Measurements from ENCODE around the gene ABCB11.
"Not testable (repeated sequence)": the region's sequence is repeated elsewhere in the genome, so short reads cannot be mapped to it uniquely, and the experiment has no call there.

The ABCB11 gene

GRCh38 chr2:169066897-169067296, 35.8 kb upstream of the ABCB11 start:
- Histone ChIP-seq H3K4me1 (ENCODE audit: control insufficient read depth in 1 of 2, insufficient read depth in 2 of 2, low read length in 2 of 2) (no peaks in the 10 kb centered on the region), H3K9me3 (ENCODE audit: control insufficient read depth in 1 of 2, low read length in 2 of 2) (no peaks in the 10 kb centered on the region), H3K4me3 (ENCODE audit: low read depth in 1 of 2, low read length in 2 of 2) (no peak overlapping the region), H3K9ac (ENCODE audit: low read depth in 1 of 2, low read length in 2 of 2) (no peak overlapping the region), H3K27ac (ENCODE audit: low read depth, low read length) (no peak overlapping the region), H3K27me3 (ENCODE audit: control insufficient read depth in 1 of 2, insufficient read depth in 2 of 2, low read length in 2 of 2) (peaks cover 0 to 7% of the 10 kb centered on the region in 2 donors), H3K36me3 (ENCODE audit: control insufficient read depth in 1 of 2, insufficient read depth in 2 of 2, low read length in 2 of 2) (no peaks in the 10 kb centered on the region)

GRCh38 chr2:169065864-169066517, 34.9 kb upstream of the ABCB11 start:
- Histone ChIP-seq H3K36me3 (ENCODE audit: control insufficient read depth in 1 of 2, insufficient read depth in 2 of 2, low read length in 2 of 2) (no peaks in the 10 kb centered on the region), H3K27ac (ENCODE audit: low read depth, low read length) (no peak overlapping the region), H3K4me3 (ENCODE audit: low read depth in 1 of 2, low read length in 2 of 2) (no peak overlapping the region)

GRCh38 chr2:169065422-169065821, 34.3 kb upstream of the ABCB11 start:
- peaks cover 0 to 7% of the 10 kb centered on the region in 2 donors for H3K27me3 ChIP-seq (ENCODE audit: control insufficient read depth in 1 of 2, insufficient read depth in 2 of 2, low read length in 2 of 2)
- no peak overlapping the region for H3K9ac ChIP-seq (ENCODE audit: low read depth in 1 of 2, low read length in 2 of 2)
- no peak overlapping the region for H3K4me3 ChIP-seq (ENCODE audit: low read depth in 1 of 2, low read length in 2 of 2)
- no peaks in the 10 kb centered on the region for H3K36me3 ChIP-seq (ENCODE audit: control insufficient read depth in 1 of 2, insufficient read depth in 2 of 2, low read length in 2 of 2)
- H3K27ac ChIP-seq (ENCODE audit: low read depth, low read length): no peak overlapping the region
- H3K9me3 ChIP-seq (ENCODE audit: control insufficient read depth in 1 of 2, low read length in 2 of 2): no peaks in the 10 kb centered on the region
- H3K4me1 ChIP-seq (ENCODE audit: control insufficient read depth in 1 of 2, insufficient read depth in 2 of 2, low read length in 2 of 2): no peaks in the 10 kb centered on the region

More at GRCh38 chr2:169065864-169066517, 34.9 kb upstream of the ABCB11 start:
- Histone ChIP-seq H3K27me3 (ENCODE audit: control insufficient read depth in 1 of 2, insufficient read depth in 2 of 2, low read length in 2 of 2) (peaks cover 0 to 7% of the 10 kb centered on the region in 2 donors), H3K4me1 (ENCODE audit: control insufficient read depth in 1 of 2, insufficient read depth in 2 of 2, low read length in 2 of 2) (no peaks in the 10 kb centered on the region), H3K9me3 (ENCODE audit: control insufficient read depth in 1 of 2, low read length in 2 of 2) (no peaks in the 10 kb centered on the region), H3K9ac (ENCODE audit: low read depth in 1 of 2, low read length in 2 of 2) (no peak overlapping the region)

GRCh38 chr2:169064199-169064598, 33.1 kb upstream of the ABCB11 start:
- H3K27me3 ChIP-seq (ENCODE audit: control insufficient read depth in 1 of 2, insufficient read depth in 2 of 2, low read length in 2 of 2); H3K27ac ChIP-seq (ENCODE audit: low read depth, low read length); H3K9me3 ChIP-seq (ENCODE audit: control insufficient read depth in 1 of 2, low read length in 2 of 2); H3K4me1 ChIP-seq (ENCODE audit: control insufficient read depth in 1 of 2, insufficient read depth in 2 of 2, low read length in 2 of 2); H3K36me3 ChIP-seq (ENCODE audit: control insufficient read depth in 1 of 2, insufficient read depth in 2 of 2, low read length in 2 of 2); H3K9ac ChIP-seq (ENCODE audit: low read depth in 1 of 2, low read length in 2 of 2); H3K4me3 ChIP-seq (ENCODE audit: low read depth in 1 of 2, low read length in 2 of 2): not testable (repeated sequence)

- not testable (repeated sequence) for H3K36me3 ChIP-seq (ENCODE audit: control insufficient read depth in 1 of 2, insufficient read depth in 2 of 2, low read length in 2 of 2); H3K9ac ChIP-seq (ENCODE audit: low read depth in 1 of 2, low read length in 2 of 2); H3K27ac ChIP-seq (ENCODE audit: low read depth, low read length); H3K27me3 ChIP-seq (ENCODE audit: control insufficient read depth in 1 of 2, insufficient read depth in 2 of 2, low read length in 2 of 2); H3K9me3 ChIP-seq (ENCODE audit: control insufficient read depth in 1 of 2, low read length in 2 of 2); H3K4me1 ChIP-seq (ENCODE audit: control insufficient read depth in 1 of 2, insufficient read depth in 2 of 2, low read length in 2 of 2); H3K4me3 ChIP-seq (ENCODE audit: low read depth in 1 of 2, low read length in 2 of 2)
Measured at GRCh38 chr2:169054575-169054974, 23.5 kb upstream of the ABCB11 start.

- no peak overlapping the region for H3K27ac ChIP-seq (ENCODE audit: low read depth, low read length)
- H3K4me1 ChIP-seq (ENCODE audit: control insufficient read depth in 1 of 2, insufficient read depth in 2 of 2, low read length in 2 of 2): no peaks in the 10 kb centered on the region
- no peaks in the 10 kb centered on the region for H3K27me3 ChIP-seq (ENCODE audit: control insufficient read depth in 1 of 2, insufficient read depth in 2 of 2, low read length in 2 of 2)
- peaks cover 4 to 6% of the 10 kb centered on the region in 2 donors for H3K9me3 ChIP-seq (ENCODE audit: control insufficient read depth in 1 of 2, low read length in 2 of 2)
- no peak overlapping the region for H3K4me3 ChIP-seq (ENCODE audit: low read depth in 1 of 2, low read length in 2 of 2)
- no peaks in the 10 kb centered on the region for H3K36me3 ChIP-seq (ENCODE audit: control insufficient read depth in 1 of 2, insufficient read depth in 2 of 2, low read length in 2 of 2)
- no peak overlapping the region for H3K9ac ChIP-seq (ENCODE audit: low read depth in 1 of 2, low read length in 2 of 2)
Measured at GRCh38 chr2:169050476-169051240, 19.5 kb upstream of the ABCB11 start.

- Histone ChIP-seq H3K9me3 (ENCODE audit: control insufficient read depth in 1 of 2, low read length in 2 of 2) (no peaks in the 10 kb centered on the region), H3K4me1 (ENCODE audit: control insufficient read depth in 1 of 2, insufficient read depth in 2 of 2, low read length in 2 of 2) (no peaks in the 10 kb centered on the region), H3K36me3 (ENCODE audit: control insufficient read depth in 1 of 2, insufficient read depth in 2 of 2, low read length in 2 of 2) (no peaks in the 10 kb centered on the region), H3K27ac (ENCODE audit: low read depth, low read length) (no peak overlapping the region), H3K4me3 (ENCODE audit: low read depth in 1 of 2, low read length in 2 of 2) (no peak overlapping the region), H3K9ac (ENCODE audit: low read depth in 1 of 2, low read length in 2 of 2) (no peak overlapping the region), H3K27me3 (ENCODE audit: control insufficient read depth in 1 of 2, insufficient read depth in 2 of 2, low read length in 2 of 2) (no peaks in the 10 kb centered on the region)
Measured at GRCh38 chr2:169049142-169049541, 18.0 kb upstream of the ABCB11 start.

- H3K4me1 ChIP-seq (ENCODE audit: control insufficient read depth in 1 of 2, insufficient read depth in 2 of 2, low read length in 2 of 2): no peaks in the 10 kb centered on the region
- H3K9me3 ChIP-seq (ENCODE audit: control insufficient read depth in 1 of 2, low read length in 2 of 2): no peaks in the 10 kb centered on the region
- H3K36me3 ChIP-seq (ENCODE audit: control insufficient read depth in 1 of 2, insufficient read depth in 2 of 2, low read length in 2 of 2): no peaks in the 10 kb centered on the region
- H3K4me3 ChIP-seq (ENCODE audit: low read depth in 1 of 2, low read length in 2 of 2): no peak overlapping the region
- H3K9ac ChIP-seq (ENCODE audit: low read depth in 1 of 2, low read length in 2 of 2): no peak overlapping the region
- H3K27me3 ChIP-seq (ENCODE audit: control insufficient read depth in 1 of 2, insufficient read depth in 2 of 2, low read length in 2 of 2): no peaks in the 10 kb centered on the region
- no peak overlapping the region for H3K27ac ChIP-seq (ENCODE audit: low read depth, low read length)
Measured at GRCh38 chr2:169047256-169048250, 16.4 kb upstream of the ABCB11 start.

- Histone ChIP-seq H3K9me3 (ENCODE audit: control insufficient read depth in 1 of 2, low read length in 2 of 2) (no peaks in the 10 kb centered on the region), H3K4me3 (ENCODE audit: low read depth in 1 of 2, low read length in 2 of 2) (no peak overlapping the region), H3K36me3 (ENCODE audit: control insufficient read depth in 1 of 2, insufficient read depth in 2 of 2, low read length in 2 of 2) (no peaks in the 10 kb centered on the region), H3K9ac (ENCODE audit: low read depth in 1 of 2, low read length in 2 of 2) (no peak overlapping the region), H3K4me1 (ENCODE audit: control insufficient read depth in 1 of 2, insufficient read depth in 2 of 2, low read length in 2 of 2) (no peaks in the 10 kb centered on the region), H3K27ac (ENCODE audit: low read depth, low read length) (no peak overlapping the region), H3K27me3 (ENCODE audit: control insufficient read depth in 1 of 2, insufficient read depth in 2 of 2, low read length in 2 of 2) (no peaks in the 10 kb centered on the region)
Measured at GRCh38 chr2:169046440-169047151, 15.5 kb upstream of the ABCB11 start.

All from duodenal mucosa (tissue), 2 donors.